Limb (tissue), 2 donors: ENCODE data around the gene UBXN7.
A peak's percentile ranks its signal among the peaks of the same experiment; 100 is the strongest.
"Not testable (repeated sequence)": the region's sequence is repeated elsewhere in the genome, so short reads cannot be mapped to it uniquely, and the experiment has no call there.

ENCODE experiments used
- DNase-seq, 2 donors: peaks; one replicate each; pipeline ENCODE4 v3.0.0-alpha.2; 2016; ENCODE audit errors: extremely low spot score in 2 of 2

Gene UBXN7

DNA sequence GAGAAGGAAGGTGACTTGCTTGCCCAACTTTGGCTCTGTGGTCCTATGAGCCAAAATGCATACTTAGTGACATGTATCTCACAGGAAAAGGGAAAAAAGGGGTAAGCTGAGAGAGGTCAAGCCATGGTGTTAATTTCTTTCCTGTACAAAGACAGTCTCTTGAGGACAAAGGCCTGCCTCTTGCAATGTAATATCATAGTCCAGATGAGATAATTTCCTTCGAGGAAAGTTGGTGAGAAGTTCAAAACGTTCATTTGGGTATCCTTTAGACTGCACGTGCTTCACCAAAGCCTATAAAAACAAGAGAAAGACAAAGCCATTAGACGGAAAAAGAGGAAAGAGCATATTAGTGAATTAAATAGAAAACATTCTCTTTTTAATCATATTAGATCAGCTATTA lies 75.7 kb downstream of the UBXN7 start:
- no peak for DNase-seq

DNA sequence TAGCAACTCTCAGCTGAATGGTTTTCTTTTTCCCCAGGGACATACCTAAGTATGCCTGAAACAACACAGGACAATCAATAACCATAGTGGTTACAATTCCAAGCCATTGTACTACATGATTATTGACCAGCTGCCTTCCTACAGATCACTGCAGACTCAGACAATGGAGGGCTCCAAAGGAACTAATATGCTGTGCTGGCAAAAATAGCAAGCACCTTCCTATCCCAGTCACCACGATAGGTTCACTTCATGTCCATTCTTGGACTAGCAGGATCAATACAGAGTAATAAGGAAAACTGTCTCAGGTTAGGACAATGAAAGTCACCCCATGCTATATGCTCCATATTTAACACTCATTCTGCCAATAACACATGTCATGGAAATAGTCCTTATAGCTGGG lies 76.6 kb downstream of the UBXN7 start:
- no peak for DNase-seq

DNA sequence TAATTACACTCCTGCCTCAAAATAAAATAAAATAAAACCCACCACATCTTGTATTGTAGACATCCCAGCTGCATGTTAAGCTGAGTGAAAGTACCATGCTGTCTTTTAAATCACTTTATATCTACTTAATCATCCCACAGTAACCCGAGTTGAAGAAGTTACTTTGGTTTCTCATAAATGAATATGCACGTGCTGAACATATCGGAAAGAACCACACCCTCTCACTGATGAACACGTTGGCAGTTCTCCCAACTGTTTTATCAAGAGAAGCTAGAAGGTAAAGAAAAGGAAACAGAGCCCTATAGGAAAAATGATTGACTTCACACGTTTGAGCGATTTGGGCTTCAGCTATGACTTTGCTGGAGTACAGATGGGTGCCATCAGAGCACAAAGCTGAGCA lies 78.1 kb downstream of the UBXN7 start:
- DNase-seq, result no peak

DNA sequence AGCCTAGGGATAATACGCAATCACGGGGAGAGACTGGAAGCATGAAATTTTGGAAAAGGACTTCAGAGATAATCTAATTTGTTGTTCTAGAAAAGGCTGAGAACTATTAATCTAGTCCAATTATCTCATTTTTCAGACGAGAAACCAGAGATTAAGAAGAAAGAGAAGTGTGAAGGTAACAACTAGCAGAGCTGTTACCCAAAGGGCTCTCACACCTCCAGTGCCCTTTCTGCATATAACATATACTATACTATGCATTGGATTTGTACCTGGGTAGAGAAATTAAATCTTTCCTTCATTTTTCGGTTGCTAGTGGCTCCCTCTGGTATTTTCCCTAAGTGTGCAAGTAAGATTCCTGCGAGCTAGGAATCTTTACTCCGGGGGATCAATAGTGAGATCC lies 80.7 kb downstream of the UBXN7 start:
- DNase-seq, result no peak

DNA sequence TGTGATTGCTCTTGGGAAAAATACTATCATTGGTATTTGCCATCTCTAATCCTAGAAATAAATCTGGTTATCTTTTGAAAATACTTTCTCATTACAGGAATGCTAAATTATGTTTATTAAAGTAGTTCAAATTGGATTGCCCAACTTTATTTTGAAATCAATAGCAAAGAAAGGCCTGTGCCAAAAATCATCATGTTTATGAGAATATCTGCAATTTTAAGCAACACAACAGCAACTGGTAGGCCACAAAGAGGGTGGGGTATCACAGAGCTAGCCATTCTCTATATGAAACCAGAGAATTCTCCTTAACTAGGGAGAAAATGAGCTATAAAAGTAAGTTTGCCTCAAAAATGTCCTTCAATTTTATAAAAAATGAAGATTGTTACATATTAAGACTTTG lies 82.2 kb downstream of the UBXN7 start:
- DNase-seq, result no peak

DNA sequence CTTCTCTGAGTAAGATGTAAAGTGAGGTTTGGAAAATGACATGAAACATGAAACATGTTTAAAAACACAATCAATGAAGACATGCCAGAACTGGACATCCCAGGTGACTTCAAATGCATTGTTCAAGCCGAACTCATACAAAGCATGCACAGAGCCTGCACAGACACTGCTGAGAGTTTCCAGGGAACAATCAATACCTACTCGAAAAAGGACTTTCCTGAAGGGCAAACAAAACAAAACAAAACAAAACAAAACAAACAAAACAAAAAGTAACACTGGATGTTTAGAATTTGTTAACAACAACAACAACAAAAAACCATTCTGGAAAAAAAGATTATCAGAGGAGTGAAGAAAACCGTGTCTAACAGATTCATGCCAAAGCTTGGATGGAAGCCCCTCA lies 83.5 kb downstream of the UBXN7 start:
- no peak for DNase-seq

DNA sequence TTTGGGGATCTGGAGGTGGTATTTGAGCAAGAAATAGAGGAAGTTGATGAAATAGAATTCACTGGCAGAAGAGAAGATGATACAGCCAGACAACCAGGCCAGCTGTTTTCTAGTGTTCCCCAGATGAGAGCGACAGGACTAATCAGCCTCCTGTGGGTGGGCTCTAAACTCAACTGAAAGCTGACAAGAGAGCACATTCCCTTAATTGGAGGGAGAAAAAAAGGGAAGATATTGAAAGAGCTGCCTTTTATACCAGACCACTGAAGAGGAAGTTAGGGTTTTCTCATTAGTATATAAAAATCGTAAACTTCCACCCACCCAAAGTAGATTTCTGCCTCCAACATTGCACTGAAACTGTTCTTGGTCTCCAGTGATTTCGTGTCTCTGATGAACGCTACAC lies 87.6 kb downstream of the UBXN7 start:
- no peak for DNase-seq

DNA sequence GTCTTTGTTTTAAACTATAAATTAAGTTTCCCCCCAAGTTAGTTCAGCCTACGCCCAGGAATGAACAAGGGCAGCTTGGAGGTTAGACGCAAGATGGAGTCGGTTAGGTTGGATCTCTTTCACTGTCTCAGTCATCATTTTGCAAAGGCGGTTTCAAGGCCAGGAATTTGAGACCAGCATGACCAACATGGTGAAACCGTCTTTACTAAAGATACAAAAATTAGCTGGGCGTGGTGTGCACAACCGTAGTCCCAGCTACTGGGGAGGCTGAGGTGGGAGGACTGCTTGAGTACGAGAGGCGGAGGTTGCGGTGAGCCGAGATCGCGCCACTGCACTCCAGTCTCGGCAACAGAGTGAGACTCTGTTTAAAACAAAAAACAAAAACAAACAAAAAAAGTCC lies 88.3 kb downstream of the UBXN7 start:
- not testable (repeated sequence) for DNase-seq

DNA sequence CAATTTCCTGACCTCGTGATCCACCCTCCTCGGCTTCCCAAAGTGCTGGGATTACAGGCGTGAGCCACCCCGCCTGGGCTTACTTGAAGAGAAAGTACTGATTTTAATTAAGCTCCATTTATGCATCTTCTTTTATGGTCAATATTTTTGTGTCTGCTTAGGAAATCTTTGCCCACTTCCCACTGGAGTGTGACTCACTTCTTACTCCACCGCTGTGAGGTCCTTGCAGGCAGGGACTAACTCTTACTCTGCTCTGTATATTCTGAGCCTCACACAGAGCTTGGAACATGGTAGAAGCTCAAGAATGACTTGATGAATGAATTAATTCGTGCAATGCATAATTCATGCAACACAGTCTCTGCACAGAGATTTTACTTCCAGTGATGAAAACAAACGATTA lies 91.1 kb downstream of the UBXN7 start:
- no peak for DNase-seq

DNA sequence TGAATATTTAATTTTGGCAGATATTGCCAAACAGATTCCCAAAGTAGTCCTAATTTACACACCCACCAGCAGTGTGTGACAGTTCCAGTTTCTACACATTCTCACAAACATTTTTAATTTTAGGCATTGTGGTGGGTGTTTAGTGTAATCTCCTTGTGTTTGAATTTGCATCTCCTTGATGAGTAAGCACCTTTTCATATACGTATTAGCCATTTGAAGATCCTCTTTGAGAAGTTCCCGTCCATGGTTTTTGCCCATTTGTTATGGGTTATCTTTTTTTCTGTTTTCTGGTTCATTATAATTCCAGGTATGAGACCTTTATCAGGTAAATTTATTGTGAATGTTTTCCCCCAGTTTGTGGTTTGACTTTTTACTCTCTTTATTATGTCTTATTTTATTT lies 91.8 kb downstream of the UBXN7 start:
- no peak for DNase-seq

DNA sequence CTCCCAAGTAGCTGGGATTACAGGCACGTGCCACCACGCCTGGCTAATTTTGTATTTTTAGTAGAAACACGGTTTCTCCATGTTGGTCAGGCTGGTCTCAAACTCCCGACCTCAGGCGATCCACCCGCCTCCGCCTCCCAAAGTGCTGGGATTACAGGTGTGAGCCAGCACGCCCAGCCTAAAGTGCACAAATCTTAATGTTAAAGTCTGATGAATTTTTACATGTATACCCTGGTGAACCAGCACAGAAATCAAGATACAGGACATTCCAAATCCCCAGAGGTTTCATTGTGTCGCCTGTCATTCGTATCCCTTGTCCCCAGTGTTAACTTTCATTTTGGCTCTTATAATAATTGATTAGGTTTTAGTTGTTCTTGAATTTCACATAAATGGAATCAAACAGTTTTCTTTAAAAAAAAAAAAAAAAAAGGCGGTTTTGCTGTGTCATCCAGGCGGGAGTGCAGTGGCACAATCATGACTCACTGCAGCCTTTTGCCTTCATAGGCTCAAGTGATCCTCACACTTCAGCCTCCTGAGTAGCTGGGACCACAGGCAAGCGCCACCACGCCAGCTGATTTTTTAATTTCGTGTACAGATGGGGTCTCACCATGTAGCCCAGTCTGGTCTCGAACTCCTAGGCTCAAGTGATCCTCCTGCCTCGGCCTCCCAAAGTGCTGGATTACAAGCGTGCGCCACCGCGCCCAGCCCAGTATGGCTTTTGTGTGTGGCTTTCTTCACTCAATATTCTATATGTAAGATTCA lies 92.6 kb downstream of the UBXN7 start:
- DNase-seq, result no peak

DNA sequence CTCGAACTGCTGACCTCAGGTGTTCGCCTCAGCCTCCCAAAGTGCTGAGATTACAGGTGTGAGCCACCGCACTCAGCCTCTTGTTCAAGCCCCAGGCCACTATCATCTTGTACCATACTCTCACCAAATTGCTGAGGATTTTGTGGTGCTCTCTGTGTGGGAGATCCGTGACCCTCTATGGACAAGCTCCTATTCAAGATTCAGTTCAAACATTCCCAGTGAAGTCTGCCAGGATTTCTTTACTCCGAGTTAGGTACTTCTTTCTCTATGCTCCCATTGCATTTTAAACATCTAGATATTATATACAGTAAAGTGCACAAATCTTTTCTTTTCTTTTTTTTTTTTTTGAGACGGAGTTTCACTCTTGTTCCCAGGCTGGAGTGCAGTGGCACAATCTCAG lies 93.2 kb downstream of the UBXN7 start:
- no peak for DNase-seq

DNA sequence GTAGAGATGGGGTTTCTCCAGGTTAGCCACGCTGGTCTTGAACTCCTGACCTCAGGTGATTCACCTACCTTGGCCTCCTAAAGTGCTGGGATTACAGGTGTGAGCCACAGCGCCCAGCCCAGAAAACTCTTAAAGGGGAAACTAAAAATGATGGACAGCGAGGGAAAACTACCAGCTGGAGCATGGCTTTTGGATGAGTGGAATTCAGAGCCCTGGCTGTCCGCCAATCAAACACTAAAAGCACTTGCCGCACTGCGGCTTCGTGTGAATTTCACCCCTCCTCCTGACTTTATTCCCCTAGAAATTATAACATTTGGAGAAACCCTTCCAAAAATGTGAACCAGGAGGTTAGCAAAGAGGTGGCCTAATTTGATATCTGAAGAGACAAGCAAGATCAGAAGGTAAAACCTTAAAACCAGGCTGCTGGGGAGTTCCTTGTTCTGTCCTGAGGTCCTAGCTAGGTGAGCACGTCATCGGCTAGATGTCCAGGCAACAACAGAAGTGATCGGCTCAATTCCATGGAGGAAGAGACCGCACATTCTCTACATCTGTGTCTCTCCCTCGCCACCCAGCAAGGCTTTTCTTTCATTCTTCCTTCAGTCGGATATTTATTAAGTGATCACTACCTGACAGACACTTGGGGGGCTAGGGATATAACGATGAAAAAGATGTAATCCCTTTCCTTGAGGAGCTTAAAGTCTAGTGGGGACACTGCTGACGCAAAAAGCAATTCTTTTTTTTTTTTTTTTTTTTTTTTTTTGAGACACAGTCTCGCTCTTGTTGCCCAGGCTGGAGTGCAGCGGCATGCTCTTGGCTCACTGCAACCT lies 95.7 kb downstream of the UBXN7 start:
- no peak for DNase-seq

DNA sequence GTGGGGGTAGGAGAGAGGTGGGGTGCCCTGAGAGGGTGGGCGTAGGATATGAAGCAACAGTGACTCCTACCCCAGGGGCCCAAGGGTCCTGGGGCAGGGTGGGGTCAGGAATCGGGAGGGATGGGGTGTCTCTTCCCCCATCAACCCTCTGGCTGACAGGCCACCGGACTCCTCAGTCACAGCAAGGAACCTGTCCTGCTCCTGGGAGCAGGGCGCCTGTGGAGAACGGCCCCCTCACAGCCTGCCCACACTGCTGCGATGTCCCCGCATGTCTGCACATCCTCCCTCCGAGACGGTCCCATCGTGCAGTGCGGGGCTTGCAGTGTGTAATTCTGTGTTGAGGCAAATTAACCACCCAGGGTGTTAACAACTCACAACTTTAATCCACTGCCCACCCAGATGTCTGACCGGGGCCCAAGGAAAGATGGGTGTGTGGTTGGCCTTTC lies 96.7 kb downstream of the UBXN7 start:
- DNase-seq, result no peak

DNA sequence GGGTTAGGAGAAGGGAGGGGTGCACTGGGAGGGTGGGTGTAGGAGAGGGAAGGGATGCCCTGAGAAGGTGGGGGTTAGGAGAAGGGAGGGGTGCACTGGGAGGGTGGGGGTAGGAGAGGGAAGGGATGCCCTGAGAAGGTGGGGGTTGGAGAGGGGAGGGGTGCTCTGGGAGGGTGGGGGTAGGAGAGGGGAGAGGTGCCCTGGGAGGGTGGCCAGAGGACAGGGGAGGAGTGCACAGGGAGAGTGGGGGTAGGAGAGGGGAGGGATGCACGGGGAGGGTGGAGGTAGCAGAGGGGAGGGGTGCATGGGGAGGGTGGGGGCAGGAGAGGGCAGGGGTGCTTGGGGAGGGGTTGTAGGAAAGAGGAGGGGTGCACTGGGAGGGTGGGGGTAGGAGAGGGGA lies 97.2 kb downstream of the UBXN7 start:
- no peak for DNase-seq

DNA sequence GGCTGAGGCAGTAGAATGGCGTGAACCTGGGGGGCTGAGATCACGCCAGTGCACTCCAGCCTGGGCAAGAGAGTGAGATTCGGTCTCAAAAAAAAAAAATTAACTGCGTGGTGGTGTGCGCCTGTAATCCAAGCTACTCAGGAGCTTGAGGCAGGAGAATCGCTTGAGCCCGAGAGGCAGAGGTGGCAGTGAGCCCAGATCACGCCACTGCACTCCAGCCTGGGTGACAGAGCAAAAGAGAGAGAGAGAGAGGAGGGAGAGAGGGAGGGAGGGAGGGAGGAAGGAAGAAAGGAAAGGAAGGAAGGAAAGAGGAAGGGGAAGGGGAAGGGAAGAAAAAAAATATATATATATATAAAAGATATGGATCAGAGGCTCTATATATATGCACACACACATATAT lies 100.1 kb downstream of the UBXN7 start:
- no peak for DNase-seq

DNA sequence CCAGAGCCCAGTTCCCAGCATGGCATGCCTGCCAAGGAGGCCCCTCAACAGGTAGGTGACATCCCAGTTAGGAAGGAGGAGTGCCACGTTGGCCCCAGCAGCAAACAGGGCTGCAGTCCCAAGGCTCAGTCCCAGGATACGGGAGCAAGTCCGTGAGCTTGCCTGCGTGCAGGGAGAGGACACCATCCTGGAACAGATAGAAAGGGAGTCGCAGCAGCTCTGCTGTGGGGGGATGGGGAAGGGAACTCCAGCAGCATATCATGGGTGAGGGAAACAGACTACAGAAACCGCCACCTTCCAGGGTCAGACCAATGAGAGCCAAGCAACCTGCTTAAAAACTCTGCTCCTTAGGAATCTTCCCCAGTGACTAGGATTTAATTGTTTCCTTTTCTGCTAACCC lies 104.8 kb downstream of the UBXN7 start:
- no peak for DNase-seq

DNA sequence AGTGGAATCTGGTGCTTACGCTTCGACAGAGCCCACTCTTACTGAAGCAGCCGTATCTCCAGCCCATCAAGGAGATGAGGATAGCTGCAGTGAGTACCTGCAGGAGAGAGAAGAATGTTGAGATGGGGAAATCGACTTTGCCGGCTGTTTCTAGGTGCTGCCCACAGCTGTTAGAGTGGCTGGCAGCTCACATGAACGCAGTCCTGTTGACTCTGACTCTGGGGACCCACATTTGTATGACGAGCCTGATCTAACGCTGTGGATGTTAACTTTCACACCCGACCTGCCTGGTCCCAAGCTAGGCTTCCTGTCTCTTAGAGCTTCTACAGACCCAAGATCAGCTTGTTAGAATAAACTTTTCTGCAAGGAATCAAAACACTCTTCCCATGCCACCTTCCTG lies 105.3 kb downstream of the UBXN7 start:
- no peak for DNase-seq

DNA sequence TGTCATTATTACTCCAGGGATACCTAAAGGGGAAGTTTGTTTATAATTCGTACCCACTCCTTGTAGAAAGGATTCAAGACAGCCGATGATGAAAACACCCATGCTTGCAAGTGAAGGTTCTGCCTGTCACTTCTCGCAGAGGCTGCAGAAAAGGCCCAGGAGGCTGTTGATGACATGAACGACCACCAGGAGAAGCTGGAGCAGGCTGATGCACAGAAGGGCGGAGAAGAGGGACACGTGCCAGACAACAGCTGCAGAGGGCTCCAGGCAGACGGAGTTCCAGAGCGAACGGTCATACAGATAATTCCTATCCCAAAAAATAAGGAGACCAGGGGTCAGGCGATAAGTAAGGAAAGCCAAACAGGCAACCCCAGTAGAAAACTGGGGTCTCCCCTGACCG lies 108.5 kb downstream of the UBXN7 start:
- peak; percentile 43 to 55 for DNase-seq

DNA sequence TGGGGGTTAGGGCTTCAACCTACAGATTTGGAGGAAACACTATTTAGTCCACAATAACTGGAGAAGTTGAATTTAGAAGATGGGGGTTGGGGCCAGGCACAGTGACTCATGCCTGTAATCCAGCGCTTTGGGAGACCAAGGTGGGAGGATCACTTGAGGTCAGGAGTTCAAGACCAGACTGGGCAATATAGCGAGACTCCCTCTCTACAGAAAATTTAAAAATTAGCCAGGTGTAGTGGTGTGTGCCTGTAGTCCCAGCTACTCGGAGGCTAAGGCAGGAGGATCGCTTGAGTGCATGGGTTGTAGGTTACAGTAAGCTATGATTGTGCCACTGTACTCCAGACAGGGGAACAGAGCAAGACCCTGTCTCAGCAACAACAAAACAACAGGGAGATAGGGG lies 109.2 kb downstream of the UBXN7 start:
- no peak for DNase-seq

DNA sequence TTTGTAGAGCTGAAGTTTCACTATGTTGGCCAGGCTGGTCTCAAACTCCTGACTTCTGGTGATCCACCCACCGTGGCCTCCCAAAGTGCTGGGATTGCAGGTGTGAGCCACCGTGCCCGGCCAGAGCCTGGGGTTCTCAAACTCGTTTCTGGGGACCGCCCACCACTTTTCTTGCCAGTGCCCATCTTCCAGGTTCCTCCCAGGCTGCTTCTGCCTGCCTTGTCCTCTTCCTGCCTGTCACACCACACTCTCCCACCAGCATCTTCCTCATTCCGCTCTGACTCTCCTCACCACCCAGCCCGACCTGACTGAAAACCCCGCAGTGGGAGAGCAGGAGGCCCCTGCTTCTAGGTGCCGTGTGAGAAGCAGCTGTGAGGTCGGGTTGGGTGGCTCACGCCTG lies 111.1 kb downstream of the UBXN7 start:
- no peak for DNase-seq

DNA sequence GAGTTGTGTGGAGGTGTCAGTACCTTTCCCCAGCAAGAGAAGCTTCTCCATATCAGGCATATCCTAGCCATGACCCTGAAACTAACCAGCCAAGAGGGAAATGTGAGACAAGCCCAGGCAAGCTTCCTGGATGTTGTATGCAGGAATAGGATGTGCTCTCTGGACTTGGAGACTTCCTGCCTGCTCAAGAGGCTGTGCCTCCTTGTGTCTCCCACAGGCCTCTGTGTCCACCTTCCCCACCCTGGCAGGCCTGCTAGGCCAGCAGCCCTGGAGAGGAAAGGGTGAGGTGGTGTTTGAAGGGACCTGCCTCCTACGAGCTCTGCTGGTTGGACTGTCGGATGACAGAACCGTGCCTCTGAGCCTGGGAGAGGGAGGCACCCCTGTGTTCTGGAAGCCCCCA lies 112.1 kb downstream of the UBXN7 start:
- no peak for DNase-seq
